B cell (primary cell): Measurements from ENCODE around the gene MARCHF10. TPM values are rescaled to one million over a fixed set of nuclear protein-coding genes. Genes with fewer than 3 reads are reported as not detected.

ENCODE experiments used
- ATAC-seq: fragments of 200-7000 bp; cut with Tn5 transposase; one replicate; pipeline ENCODE4 v1.10.0; 2021; ENCODE audit warnings: low read depth, mild to moderate bottlenecking, moderate number of reproducible peaks, moderate library complexity
- CTCF ChIA-PET: fragments of 350-600 bp; sonication (Branson Sonifier 250); formaldehyde crosslinking; loops from one replicate; lab custom pipeline; 2021; ENCODE audit warnings: antibody characterized with exemption, inconsistent platforms; lab: Charles Lee
- POLR2A ChIA-PET: fragments of 350-600 bp; sonication (Branson Sonifier 250); formaldehyde crosslinking; loops from one replicate; lab custom pipeline; 2021; ENCODE audit warnings: antibody characterized with exemption; lab: Charles Lee
- DNase-seq: peaks from one replicate; pipeline ENCODE4 v3.0.0; 2013
- H2AFZ ChIP-seq: 2 replicates; pipeline ENCODE4 v1.6.1; 2012; ENCODE audit warnings: mild to moderate bottlenecking, low read depth, low read length; ENCODE audit not compliant: insufficient read depth, poor library complexity, severe bottlenecking
- H3K27ac ChIP-seq, 2 donors: 1 replicate in 1 of 2; 2 replicates in 1 of 2; pipeline ENCODE4 v1.5.1; 2012 to 2013; ENCODE audit warnings: low read length in 2 of 2, mild to moderate bottlenecking in 2 of 2, moderate library complexity in 1 of 2
- H3K27me3 ChIP-seq, 4 experiments: fragments of 200-600 bp in 1 of 4; sonication (generic) in 1 of 4; replicated peaks in 1 of 4; 1 replicate in 2 of 4; 2 replicates in 2 of 4; pipeline versions ENCODE4 v1.6.1 to v1.7.0; 2013 to 2016; ENCODE audit warnings: low read length in 3 of 4, mild to moderate bottlenecking in 2 of 4, mixed read lengths in 1 of 4, moderate library complexity in 1 of 4; ENCODE audit not compliant: insufficient read depth in 4 of 4, control insufficient read depth in 3 of 4; ENCODE audit errors: control extremely low read depth in 1 of 4
- H3K36me3 ChIP-seq, 2 experiments: replicated peaks in 1 of 2; 1 replicate in 1 of 2; 2 replicates in 1 of 2; pipeline versions ENCODE4 v1.6.1 to v1.7.1; 2013; ENCODE audit warnings: low read length in 1 of 2; ENCODE audit not compliant: insufficient read depth in 2 of 2, control insufficient read depth in 1 of 2; ENCODE audit errors: control extremely low read depth in 1 of 2, extremely low read depth in 1 of 2
- H3K4me1 ChIP-seq, 2 donors: fragments of 200-600 bp in 1 of 2; sonication (generic) in 1 of 2; 1 replicate in 1 of 2; 2 replicates in 1 of 2; pipeline versions ENCODE4 v1.5.1 to v1.6.1; 2013 to 2017; ENCODE audit warnings: low read length in 2 of 2; ENCODE audit not compliant: control insufficient read depth in 2 of 2, insufficient read depth in 2 of 2
- H3K4me2 ChIP-seq: replicated peaks from 2 replicates; pipeline ENCODE3; 2012; ENCODE audit warnings: mild to moderate bottlenecking, low read depth, low read length; ENCODE audit not compliant: poor library complexity, severe bottlenecking
- H3K4me3 ChIP-seq, 5 experiments: fragments of 200-600 bp in 1 of 5; sonication (generic) in 1 of 5; 1 replicate in 3 of 5; 2 replicates in 2 of 5; pipeline versions ENCODE4 v1.5.1 to v1.7.0; 2011 to 2016; ENCODE audit warnings: low read length in 4 of 5, mild to moderate bottlenecking in 4 of 5, low read depth in 2 of 5, control low read depth in 1 of 5, moderate library complexity in 1 of 5; ENCODE audit not compliant: insufficient read depth in 1 of 5; ENCODE audit errors: control extremely low read depth in 1 of 5, extremely low read depth in 1 of 5
- H3K79me2 ChIP-seq: fragments of 200-600 bp; sonication (generic); one replicate; pipeline ENCODE4 v1.6.0; 2016; ENCODE audit warnings: low read length; ENCODE audit not compliant: control insufficient read depth, insufficient read depth
- H3K9ac ChIP-seq: fragments of 200-600 bp; sonication (generic); 2 replicates; pipeline ENCODE4 v1.6.1; 2017; ENCODE audit warnings: mild to moderate bottlenecking, low read length, moderate library complexity
- H3K9me3 ChIP-seq, 3 donors: one replicate each; pipeline versions ENCODE4 v1.6.1 to v1.7.1; 2013; ENCODE audit warnings: low read length in 2 of 3; ENCODE audit not compliant: control insufficient read depth in 2 of 3, insufficient read depth in 1 of 3; ENCODE audit errors: control extremely low read depth in 1 of 3
- H4K20me1 ChIP-seq: 2 replicates; pipeline ENCODE4 v1.6.0; 2012; ENCODE audit warnings: mild to moderate bottlenecking, low read length; ENCODE audit not compliant: insufficient read depth, control insufficient read depth, poor library complexity, severe bottlenecking
- H3K27ac Mint-ChIP-seq: one replicate; pipeline ENCODE4 v1.8.0; 2021; ENCODE audit warnings: mixed read lengths
- H3K27me3 Mint-ChIP-seq: one replicate; pipeline ENCODE4 v1.8.0; 2021; ENCODE audit warnings: mixed read lengths
- H3K4me1 Mint-ChIP-seq: one replicate; pipeline ENCODE4 v1.8.0; 2021; ENCODE audit warnings: mixed read lengths
- H3K4me3 Mint-ChIP-seq: one replicate; pipeline ENCODE4 v1.8.0; 2021; ENCODE audit warnings: mixed read lengths
- H3K9me3 Mint-ChIP-seq: one replicate; pipeline ENCODE4 v1.8.0; 2022; ENCODE audit warnings: mixed read lengths; ENCODE audit not compliant: insufficient read depth
- CTCF ChIP-seq: fragments of 200-600 bp; IDR thresholded peaks from one replicate; pipeline ENCODE4 v1.8.0; 2022; ENCODE audit warnings: antibody characterized with exemption, mild to moderate bottlenecking
- EZH2 ChIP-seq: IDR thresholded peaks from 2 replicates; pipeline ENCODE4 v1.6.1; 2012; ENCODE audit warnings: borderline replicate concordance, low read depth, mild to moderate bottlenecking, moderate library complexity, low read length; ENCODE audit not compliant: insufficient read depth, poor library complexity, severe bottlenecking
- WGBS: methylation state at CpG from one replicate; pipeline ENCODE4 v1.1.5; 2013; ENCODE audit warnings: missing lambda C conversion rate; ENCODE audit not compliant: insufficient coverage; 5-methylcytosine and 5-hydroxymethylcytosine counted together
- intact Hi-C: fragments of 100-400 bp; cut with micrococcal nuclease; formaldehyde crosslinking; loops from one replicate; pipeline ENCODE4 v1.10.0; 2022
- polyA plus RNA-seq: library from polyadenylated mRNA; depleted of rRNA; stranded (reverse); fragments of >200 nt; gene quantifications from 2 replicates; pipeline ENCODE4 v1.2.3, GENCODE V29; 2012
- total RNA-seq, 2 donors: library from RNA; stranded (reverse); fragments of 120-200 nt in 1 of 2; gene quantifications; 1 replicate in 1 of 2; 2 replicates in 1 of 2; pipeline versions ENCODE4 v1.2.3 to v1.2.4, GENCODE V29; 2013 to 2022

Gene MARCHF10
- total and polyA plus RNA-seq, 2 donors (not counting 1 experiment from before 2014, with no cell fraction given), result 0.24 TPM; not detected in 1

GRCh38 chr17:62693616-62694409 lies 114.3 kb downstream of the MARCHF10 start:
- H3K36me3 ChIP-seq, result no peaks in the 10 kb centered on the region
- no peak overlapping the region for H3K4me3 ChIP-seq
- H3K27me3 ChIP-seq, result no peaks in the 10 kb centered on the region
- peaks cover 6% of the 10 kb centered on the region for H3K27me3 Mint-ChIP-seq
- H3K4me3 Mint-ChIP-seq, result no peak overlapping the region
- ATAC-seq (no peak), DNase-seq (no peak)
- ChIA-PET CTCF (no interaction called here), POLR2A (no interaction called here)
- no peak for TF ChIP-seq EZH2
- no peaks in the 10 kb centered on the region for H3K4me1 ChIP-seq
- H2AFZ ChIP-seq, result no peak overlapping the region
- no peaks in the 10 kb centered on the region for H4K20me1 ChIP-seq
- intact Hi-C loops, result no loop called here
- H3K27ac Mint-ChIP-seq, result no peak overlapping the region
- no peak overlapping the region for H3K9ac ChIP-seq
- H3K9me3 ChIP-seq, result no peaks in the 10 kb centered on the region
- 92% methylated on average over 15 of the region's 19 CpGs for WGBS
- H3K4me1 Mint-ChIP-seq, result no peaks in the 10 kb centered on the region
- no peaks in the 10 kb centered on the region for H3K79me2 ChIP-seq
- H3K4me2 ChIP-seq, result no peak overlapping the region
- no peaks in the 10 kb centered on the region for H3K9me3 Mint-ChIP-seq
- no peak overlapping the region for H3K27ac ChIP-seq

GRCh38 chr17:62692721-62693431 lies 115.2 kb downstream of the MARCHF10 start:
- H3K27ac ChIP-seq, result no peak overlapping the region
- H4K20me1 ChIP-seq, result no peaks in the 10 kb centered on the region
- no peaks in the 10 kb centered on the region for H3K27me3 ChIP-seq
- DNase-seq, result no peak
- H3K4me3 ChIP-seq, result no peak overlapping the region
- no peak overlapping the region for H3K9ac ChIP-seq
- TF ChIP-seq EZH2 (no peak), CTCF (no peak)
- intact Hi-C loops, result no loop called here
- no peaks in the 10 kb centered on the region for H3K9me3 ChIP-seq
- no peaks in the 10 kb centered on the region for H3K36me3 ChIP-seq
- peaks cover 6% of the 10 kb centered on the region for H3K27me3 Mint-ChIP-seq
- H3K9me3 Mint-ChIP-seq, result no peaks in the 10 kb centered on the region
- H3K4me1 Mint-ChIP-seq, result no peaks in the 10 kb centered on the region
- no peak overlapping the region for H3K4me2 ChIP-seq
- H3K27ac Mint-ChIP-seq, result no peak overlapping the region
- no peak for ATAC-seq
- no peaks in the 10 kb centered on the region for H3K79me2 ChIP-seq
- ChIA-PET CTCF (interaction anchor here (0.6 kb wide), 1 partner anchor 28 kb away, joined by 3 read pairs; no protein-coding TSS in a partner anchor), POLR2A (no interaction called here)
- no peaks in the 10 kb centered on the region for H3K4me1 ChIP-seq
- WGBS, result 78% methylated on average over 10 of the region's 14 CpGs
- no peak overlapping the region for H2AFZ ChIP-seq
- H3K4me3 Mint-ChIP-seq, result no peak overlapping the region
